Activated CD4-positive, alpha-beta T cell treated with anti-CD3 and anti-CD28 coated beads for 36 hours (primary cell): ENCODE data around the gene CTDSPL2. TPM values are rescaled to one million over a fixed set of nuclear protein-coding genes. Genes with fewer than 3 reads are reported as not detected.
"Not testable (repeated sequence)": the region's sequence is repeated elsewhere in the genome, so short reads cannot be mapped to it uniquely, and the experiment has no call there.

ENCODE experiments used
- ATAC-seq: fragments of 200-7000 bp; cut with Tn5 transposase; one replicate; pipeline ENCODE4 v1.10.0; 2021; ENCODE audit warnings: mild to moderate bottlenecking, moderate library complexity
- CTCF ChIA-PET: fragments of 350-600 bp; sonication (Branson Sonifier 250); formaldehyde crosslinking; loops from one replicate; lab custom pipeline; 2021; ENCODE audit warnings: antibody characterized with exemption; lab: Charles Lee
- POLR2A ChIA-PET: fragments of 350-600 bp; sonication (Branson Sonifier 250); formaldehyde crosslinking; loops from one replicate; lab custom pipeline; 2021; ENCODE audit warnings: antibody characterized with exemption, inconsistent platforms; lab: Charles Lee
- DNase-seq: peaks from one replicate; pipeline ENCODE4 v3.0.0-alpha.2; 2020
- H3K27ac Mint-ChIP-seq: one replicate; pipeline ENCODE4 v1.8.0; 2021; ENCODE audit warnings: mixed read lengths
- H3K27me3 Mint-ChIP-seq: one replicate; pipeline ENCODE4 v1.8.0; 2021; ENCODE audit warnings: mixed read lengths
- H3K36me3 Mint-ChIP-seq: one replicate; pipeline ENCODE4 v1.8.0; 2021; ENCODE audit warnings: low read depth, mixed read lengths
- H3K4me1 Mint-ChIP-seq: one replicate; pipeline ENCODE4 v1.8.0; 2021; ENCODE audit warnings: mixed read lengths
- H3K4me3 Mint-ChIP-seq: one replicate; pipeline ENCODE4 v1.8.0; 2021; ENCODE audit warnings: mild to moderate bottlenecking, moderate library complexity, mixed read lengths
- H3K9me3 Mint-ChIP-seq: one replicate; pipeline ENCODE4 v1.8.0; 2021; ENCODE audit warnings: low read depth, mixed read lengths
- intact Hi-C, 2 experiments: fragments of 100-400 bp; cut with DNase I in 1 of 2; cut with micrococcal nuclease in 1 of 2; formaldehyde crosslinking; loops; one replicate each; pipeline versions ENCODE4 v1.14.2 to v1.15.1; 2022 to 2024; cut with DNase I, micrococcal nuclease
- total RNA-seq, 2 experiments: library from RNA; stranded (reverse); gene quantifications; one replicate each; pipeline ENCODE4 v1.2.3, GENCODE V29; 2021

The CTDSPL2 gene
- total RNA-seq, 2 experiments from 2014 or later: 80.7 to 107 TPM

GRCh38 chr15:44537735-44538240 lies 110.4 kb downstream of the CTDSPL2 start:
- peak; percentile 28 for DNase-seq
- Mint-ChIP-seq H3K9me3 (no peaks in the 10 kb centered on the region), H3K36me3 (peaks cover 50% of the 10 kb centered on the region), H3K27me3 (no peaks in the 10 kb centered on the region), H3K4me3 (peak overlapping the region; percentile 75), H3K27ac (peak overlapping the region; percentile 86), H3K4me1 (peaks cover 50% of the 10 kb centered on the region)
- ChIA-PET CTCF (interaction anchor here (0.7 to 2.1 kb wide), 5 partner anchors 8 to 250 kb away, joined by 3 to 11 read pairs (median 4); partner anchors contain the start of gene SPG11), POLR2A (interaction anchor here (1.5 to 2.3 kb wide), 3 partner anchors 9 to 175 kb away, joined by 7 to 32 read pairs (median 12); partner anchors contain the start of gene CTDSPL2)
- intact Hi-C loops: loop anchor here (1.0 to 10.0 kb wide), 7 partner anchors 9 to 713 kb away; partner anchors contain the start of genes CTDSPL2 (in 2 of the 2), B2M (in 1 of the 2), MFAP1 (in 1 of the 2) and PATL2 (in 1 of the 2)
- no peak for ATAC-seq

DNA sequence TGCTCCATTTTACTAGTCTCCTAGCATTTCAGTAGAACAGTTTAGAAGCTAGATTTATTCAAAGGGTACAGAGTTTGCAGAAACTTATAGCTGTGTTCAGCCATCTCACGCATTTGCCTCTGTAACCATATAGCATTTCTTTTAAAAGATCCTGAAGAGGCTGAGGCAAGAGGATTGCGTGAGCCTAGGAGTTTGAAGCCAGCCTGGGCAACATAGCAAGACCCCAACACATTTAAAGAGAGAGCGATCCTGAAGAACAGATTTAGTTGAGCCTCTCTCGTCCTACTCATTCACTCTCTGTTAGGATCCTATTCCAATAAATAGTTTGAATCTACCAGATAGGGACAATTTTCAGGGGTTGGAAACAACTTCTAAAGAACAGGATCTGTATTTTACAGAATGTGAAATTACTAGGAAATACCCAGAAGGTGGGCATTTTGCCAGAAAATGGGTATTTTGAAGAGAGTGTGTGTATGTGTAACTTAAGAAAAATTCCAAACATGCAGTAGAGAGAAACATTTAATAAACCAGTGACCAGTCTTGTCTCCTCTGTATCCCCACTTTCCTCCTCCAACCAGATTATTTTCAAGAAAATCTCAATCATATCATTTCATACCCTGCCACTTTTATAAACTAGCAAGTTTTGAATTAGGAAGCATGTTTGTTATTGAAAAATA lies 114.0 kb downstream of the CTDSPL2 start:
- no peaks in the 10 kb centered on the region for H3K9me3 Mint-ChIP-seq
- peak overlapping the region; percentile 48 for H3K4me3 Mint-ChIP-seq
- CTCF ChIA-PET: interaction anchor here (1.5 kb wide), 1 partner anchor 14 kb away, joined by 6 read pairs; no protein-coding TSS in a partner anchor
- no peaks in the 10 kb centered on the region for H3K27me3 Mint-ChIP-seq
- peak overlapping the region; percentile 45 for H3K27ac Mint-ChIP-seq
- ATAC-seq: no peak
- H3K4me1 Mint-ChIP-seq: peaks cover 56% of the 10 kb centered on the region
- peaks cover 52% of the 10 kb centered on the region for H3K36me3 Mint-ChIP-seq
- no peak for DNase-seq
- intact Hi-C loops: no loop called here
- POLR2A ChIA-PET: no interaction called here

DNA sequence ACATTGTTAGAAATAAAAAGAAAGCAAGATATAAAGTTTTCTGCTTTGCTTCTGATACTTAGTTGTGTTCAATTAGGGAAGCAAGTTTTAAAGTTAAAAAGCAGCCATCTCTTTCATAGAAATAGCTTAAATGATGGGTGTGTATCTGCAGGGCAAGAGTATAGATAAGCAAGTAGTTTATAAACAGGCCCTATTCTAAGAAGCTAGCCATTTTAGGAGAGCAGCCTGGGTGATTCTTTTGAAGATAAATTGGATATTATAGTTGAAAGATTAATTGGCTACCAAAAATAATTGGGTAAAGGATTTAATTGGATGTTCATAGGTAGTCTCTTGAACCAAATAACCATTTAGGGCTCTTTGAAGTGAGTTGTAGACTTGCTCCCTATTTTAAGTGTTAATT lies 115.2 kb downstream of the CTDSPL2 start:
- intact Hi-C loops: no loop called here
- Mint-ChIP-seq H3K27me3 (no peaks in the 10 kb centered on the region), H3K9me3 (no peaks in the 10 kb centered on the region), H3K4me3 (no peak overlapping the region), H3K4me1 (peaks cover 64% of the 10 kb centered on the region), H3K36me3 (peaks cover 51% of the 10 kb centered on the region), H3K27ac (no peak overlapping the region)
- ATAC-seq (no peak), DNase-seq (no peak)
- ChIA-PET CTCF (interaction anchor here (1.0 to 1.5 kb wide), 4 partner anchors 9 to 115 kb away, joined by 3 to 6 read pairs (median 4); partner anchors contain the start of gene CTDSPL2), POLR2A (interaction anchor here (0.6 kb wide), 1 partner anchor 172 kb away, joined by 3 read pairs; no protein-coding TSS in a partner anchor)

- Mint-ChIP-seq H3K4me1 (peaks cover 66% of the 10 kb centered on the region), H3K36me3 (peaks cover 51% of the 10 kb centered on the region)
- H3K27me3 Mint-ChIP-seq, CTCF ChIA-PET, H3K9me3 Mint-ChIP-seq, ATAC-seq, intact Hi-C loops, H3K4me3 Mint-ChIP-seq, DNase-seq, H3K27ac Mint-ChIP-seq, POLR2A ChIA-PET: not testable (repeated sequence)
Observed at GRCh38 chr15:44544745-44545144, 117.3 kb downstream of the CTDSPL2 start.

GRCh38 chr15:44545913-44546802 lies 118.7 kb downstream of the CTDSPL2 start:
- Mint-ChIP-seq H3K9me3 (no peaks in the 10 kb centered on the region), H3K27ac (peak overlapping the region; percentile 85), H3K4me1 (peaks cover 58% of the 10 kb centered on the region), H3K4me3 (peak overlapping the region; percentile 51), H3K36me3 (peaks cover 50% of the 10 kb centered on the region), H3K27me3 (no peaks in the 10 kb centered on the region)
- ATAC-seq: peak; percentile 94
- intact Hi-C loops: loop anchor here (1.0 to 2.0 kb wide), 8 partner anchors 8 to 336 kb away; partner anchors contain the start of gene EIF3J (in 1 of the 2)
- POLR2A ChIA-PET: interaction anchor here (0.6 to 2.0 kb wide), 12 partner anchors 9 to 592 kb away, joined by 3 to 32 read pairs (median 5); partner anchors contain the start of genes CTDSPL2, EIF3J and GOLM2
- DNase-seq: peak; percentile 72
- CTCF ChIA-PET: interaction anchor here (0.6 to 1.8 kb wide), 18 partner anchors 9 to 256 kb away, joined by 3 to 11 read pairs (median 4); partner anchors contain the start of genes CTDSPL2, EIF3J, SPG11 and TRIM69

DNA sequence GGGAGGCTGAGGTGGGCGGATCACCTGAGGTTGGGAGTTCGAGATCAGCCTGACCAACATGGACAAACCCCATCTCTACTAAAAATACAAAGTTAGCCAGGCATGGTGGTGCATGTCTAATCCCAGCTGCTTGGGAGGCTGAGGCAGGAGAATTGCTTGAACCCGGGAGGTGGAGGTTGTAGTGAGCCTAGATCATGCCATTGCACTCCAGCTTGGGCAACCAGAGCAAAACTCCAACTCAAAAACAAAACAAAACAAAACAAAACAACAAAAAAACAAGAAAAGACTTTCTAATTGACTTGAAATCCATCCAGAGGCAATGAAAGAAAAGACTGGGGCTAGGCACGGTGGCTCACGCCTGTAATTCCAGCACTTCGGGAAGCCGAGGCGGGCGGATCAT lies 121.7 kb downstream of the CTDSPL2 start:
- peaks cover 37% of the 10 kb centered on the region for H3K4me1 Mint-ChIP-seq
- H3K9me3 Mint-ChIP-seq, H3K4me3 Mint-ChIP-seq, CTCF ChIA-PET, DNase-seq, ATAC-seq, intact Hi-C loops, H3K27me3 Mint-ChIP-seq: not testable (repeated sequence)
- POLR2A ChIA-PET: interaction anchor here (0.6 kb wide), 1 partner anchor 40 kb away, joined by 9 read pairs; no protein-coding TSS in a partner anchor
- peak overlapping the region; percentile 31 for H3K27ac Mint-ChIP-seq
- H3K36me3 Mint-ChIP-seq: peaks cover 34% of the 10 kb centered on the region

GRCh38 chr15:44550256-44550655 lies 122.8 kb downstream of the CTDSPL2 start:
- ATAC-seq (no peak), DNase-seq (no peak)
- no peak overlapping the region for H3K27ac Mint-ChIP-seq
- ChIA-PET POLR2A (interaction anchor here (0.6 to 0.8 kb wide), 3 partner anchors 22 to 123 kb away, joined by 4 to 12 read pairs (median 4); partner anchors contain the start of gene CTDSPL2), CTCF (interaction anchor here (0.6 to 0.7 kb wide), 4 partner anchors 8 to 231 kb away, joined by 3 to 4 read pairs (median 3); no protein-coding TSS in a partner anchor)
- no peaks in the 10 kb centered on the region for H3K9me3 Mint-ChIP-seq
- no peak overlapping the region for H3K4me3 Mint-ChIP-seq
- no peaks in the 10 kb centered on the region for H3K27me3 Mint-ChIP-seq
- H3K4me1 Mint-ChIP-seq: peaks cover 44% of the 10 kb centered on the region
- peaks cover 44% of the 10 kb centered on the region for H3K36me3 Mint-ChIP-seq
- intact Hi-C loops: no loop called here

GRCh38 chr15:44550734-44551133 lies 123.3 kb downstream of the CTDSPL2 start:
- H3K4me3 Mint-ChIP-seq: no peak overlapping the region
- no peaks in the 10 kb centered on the region for H3K9me3 Mint-ChIP-seq
- H3K36me3 Mint-ChIP-seq: peaks cover 49% of the 10 kb centered on the region
- ATAC-seq (no peak), DNase-seq (no peak)
- H3K4me1 Mint-ChIP-seq: peaks cover 45% of the 10 kb centered on the region
- no peak overlapping the region for H3K27ac Mint-ChIP-seq
- H3K27me3 Mint-ChIP-seq: no peaks in the 10 kb centered on the region
- ChIA-PET CTCF (no interaction called here), POLR2A (no interaction called here)
- intact Hi-C loops: no loop called here

DNA sequence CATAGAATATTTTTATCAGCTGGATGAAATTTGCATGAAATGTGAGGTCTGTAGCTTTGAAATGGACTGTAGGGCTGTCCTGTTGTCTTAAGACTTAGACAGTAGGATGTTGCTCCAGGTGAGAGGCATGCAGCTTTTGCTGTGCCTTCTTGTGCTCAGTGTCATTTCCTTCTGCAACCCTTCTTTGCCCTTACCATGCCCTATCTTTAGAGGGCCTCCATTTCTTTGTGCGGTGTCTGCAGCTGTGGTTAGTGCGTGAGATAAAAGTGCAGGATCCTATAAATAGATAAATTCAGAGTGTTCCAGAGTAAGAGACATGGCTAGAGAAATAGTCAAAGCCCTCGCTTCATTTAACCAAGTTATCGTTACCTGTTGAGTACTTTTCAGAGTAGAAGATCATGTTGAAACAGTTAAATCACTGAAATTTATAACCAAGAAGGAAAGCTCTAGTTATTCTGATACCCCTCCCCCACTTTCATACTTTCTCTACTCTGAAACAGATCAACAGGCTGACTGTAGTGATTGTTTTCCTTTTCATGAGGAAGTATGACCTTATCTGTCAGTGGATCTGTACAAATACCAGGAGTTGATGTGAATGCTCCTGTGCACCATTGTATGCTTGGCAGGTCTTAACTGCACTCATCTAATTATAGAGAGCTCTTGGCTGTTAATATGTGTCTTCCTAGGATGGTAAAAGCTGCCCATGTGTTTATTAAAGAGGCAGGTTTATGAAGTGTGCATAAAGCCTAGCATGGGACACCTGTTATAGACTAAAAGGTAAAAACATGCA lies 127.7 kb downstream of the CTDSPL2 start:
- H3K4me1 Mint-ChIP-seq: peaks cover 24% of the 10 kb centered on the region
- POLR2A ChIA-PET: interaction anchor here (1.0 kb wide), 1 partner anchor 9 kb away, joined by 3 read pairs; no protein-coding TSS in a partner anchor
- H3K9me3 Mint-ChIP-seq: no peaks in the 10 kb centered on the region
- CTCF ChIA-PET: interaction anchor here (0.6 to 2.0 kb wide), 6 partner anchors 8 to 231 kb away, joined by 3 to 6 read pairs (median 4); partner anchors contain the start of gene SPG11
- intact Hi-C loops: no loop called here
- ATAC-seq: peak; percentile 58
- no peak for DNase-seq
- H3K27me3 Mint-ChIP-seq: no peaks in the 10 kb centered on the region
- H3K4me3 Mint-ChIP-seq: no peak overlapping the region
- H3K27ac Mint-ChIP-seq: peak overlapping the region; percentile 68
- H3K36me3 Mint-ChIP-seq: peaks cover 55% of the 10 kb centered on the region

- ATAC-seq, DNase-seq, H3K27me3 Mint-ChIP-seq, H3K4me3 Mint-ChIP-seq, POLR2A ChIA-PET, intact Hi-C loops, H3K9me3 Mint-ChIP-seq: not testable (repeated sequence)
- Mint-ChIP-seq H3K4me1 (peaks cover 18% of the 10 kb centered on the region), H3K36me3 (peaks cover 73% of the 10 kb centered on the region), H3K27ac (peak overlapping the region; percentile 69)
- CTCF ChIA-PET: interaction anchor here (1.7 kb wide), 1 partner anchor 15 kb away, joined by 4 read pairs; no protein-coding TSS in a partner anchor
Observed at GRCh38 chr15:44560926-44561325, 133.5 kb downstream of the CTDSPL2 start.
